ENCODE results near the gene SLC25A47.
"Not testable (repeated sequence)": the region's sequence is repeated elsewhere in the genome, so short reads cannot be mapped to it uniquely, and the experiment has no call there.

Gene SLC25A47

DNA sequence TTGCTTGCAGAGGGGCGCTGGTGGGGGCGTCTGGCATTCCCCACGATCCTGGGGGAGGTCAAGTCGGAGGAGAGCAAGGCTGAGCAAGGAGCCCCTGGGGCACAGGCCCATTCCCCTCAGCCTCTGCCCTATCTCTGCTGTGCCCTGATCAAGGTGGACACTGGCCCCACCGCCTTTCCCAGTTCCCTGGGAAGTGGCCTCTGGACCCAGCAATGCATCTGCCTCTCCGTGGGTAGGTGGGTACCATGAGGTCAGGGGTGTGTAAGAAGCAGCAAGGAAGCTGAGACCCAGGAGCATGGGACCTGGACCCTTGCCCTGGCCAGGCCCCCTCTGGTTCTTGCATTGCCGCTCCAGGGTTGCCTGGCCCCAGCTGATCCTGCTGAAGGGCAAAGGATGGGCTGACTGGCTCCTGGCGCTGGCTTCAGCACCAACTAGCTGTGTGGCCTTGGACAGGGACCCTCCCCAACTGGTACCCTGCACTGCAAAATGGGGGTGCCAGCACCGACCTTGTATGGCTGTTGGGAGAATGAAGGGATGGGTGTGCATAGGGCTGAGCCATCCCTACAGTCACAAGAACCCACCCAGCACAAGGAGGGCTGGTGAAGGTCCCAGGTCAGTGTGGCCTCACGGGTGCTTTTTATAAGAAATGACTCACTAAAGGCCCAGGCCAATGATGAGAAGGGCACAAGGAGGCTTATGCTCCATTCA, 36.5 kb upstream of the SLC25A47 start:
- H3F3A ChIP-seq (ENCODE audit: low read depth), result no peaks in the 10 kb centered on the region
- H4K20me1 ChIP-seq (ENCODE audit: insufficient read depth, low read length, poor library complexity, severe bottlenecking), result peaks cover 18% of the 10 kb centered on the region
- no peaks in the 10 kb centered on the region for H3K27me3 ChIP-seq (ENCODE audit: insufficient read depth, low read length, poor library complexity, severe bottlenecking)
- no peak overlapping the region for H2AFZ ChIP-seq (ENCODE audit: low read length)
- no peak overlapping the region for H3K4me2 ChIP-seq (ENCODE audit: low read depth, low read length, poor library complexity, severe bottlenecking)
- H3K4me3 ChIP-seq (ENCODE audit: low read length, poor library complexity, severe bottlenecking), result no peak overlapping the region
- no peaks in the 10 kb centered on the region for H3K9me2 ChIP-seq (replicated peaks; ENCODE audit: low read depth, low read length)
- H3K36me3 ChIP-seq (ENCODE audit: insufficient read depth, low read length), result peaks cover 23% of the 10 kb centered on the region; the same call in 1 of the 2 replicates
- TF ChIP-seq, protein P1, sequence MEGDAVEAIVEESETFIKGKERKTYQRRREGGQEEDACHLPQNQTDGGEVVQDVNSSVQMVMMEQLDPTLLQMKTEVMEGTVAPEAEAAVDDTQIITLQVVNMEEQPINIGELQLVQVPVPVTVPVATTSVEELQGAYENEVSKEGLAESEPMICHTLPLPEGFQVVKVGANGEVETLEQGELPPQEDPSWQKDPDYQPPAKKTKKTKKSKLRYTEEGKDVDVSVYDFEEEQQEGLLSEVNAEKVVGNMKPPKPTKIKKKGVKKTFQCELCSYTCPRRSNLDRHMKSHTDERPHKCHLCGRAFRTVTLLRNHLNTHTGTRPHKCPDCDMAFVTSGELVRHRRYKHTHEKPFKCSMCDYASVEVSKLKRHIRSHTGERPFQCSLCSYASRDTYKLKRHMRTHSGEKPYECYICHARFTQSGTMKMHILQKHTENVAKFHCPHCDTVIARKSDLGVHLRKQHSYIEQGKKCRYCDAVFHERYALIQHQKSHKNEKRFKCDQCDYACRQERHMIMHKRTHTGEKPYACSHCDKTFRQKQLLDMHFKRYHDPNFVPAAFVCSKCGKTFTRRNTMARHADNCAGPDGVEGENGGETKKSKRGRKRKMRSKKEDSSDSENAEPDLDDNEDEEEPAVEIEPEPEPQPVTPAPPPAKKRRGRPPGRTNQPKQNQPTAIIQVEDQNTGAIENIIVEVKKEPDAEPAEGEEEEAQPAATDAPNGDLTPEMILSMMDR (conservative IDR thresholded peaks at IDR 0.05; ENCODE audit: low read length), result no peak
- no peak for TF ChIP-seq EZH2phosphoT487 (IDR thresholded peaks at IDR 0.05; ENCODE audit: borderline replicate concordance)
- H3K9me3 ChIP-seq (ENCODE audit: insufficient read depth, low read depth, low read length), result no peaks in the 10 kb centered on the region
- H3K4me1 ChIP-seq (ENCODE audit: insufficient read depth, low read length, poor library complexity, severe bottlenecking), result no peaks in the 10 kb centered on the region
- H3K79me2 ChIP-seq (ENCODE audit: insufficient read depth, low read length), result peaks cover 14% of the 10 kb centered on the region; the same call in 1 of the 2 replicates
- no peak overlapping the region for H3K9ac ChIP-seq (ENCODE audit: low read depth, low read length, poor library complexity, severe bottlenecking)

DNA sequence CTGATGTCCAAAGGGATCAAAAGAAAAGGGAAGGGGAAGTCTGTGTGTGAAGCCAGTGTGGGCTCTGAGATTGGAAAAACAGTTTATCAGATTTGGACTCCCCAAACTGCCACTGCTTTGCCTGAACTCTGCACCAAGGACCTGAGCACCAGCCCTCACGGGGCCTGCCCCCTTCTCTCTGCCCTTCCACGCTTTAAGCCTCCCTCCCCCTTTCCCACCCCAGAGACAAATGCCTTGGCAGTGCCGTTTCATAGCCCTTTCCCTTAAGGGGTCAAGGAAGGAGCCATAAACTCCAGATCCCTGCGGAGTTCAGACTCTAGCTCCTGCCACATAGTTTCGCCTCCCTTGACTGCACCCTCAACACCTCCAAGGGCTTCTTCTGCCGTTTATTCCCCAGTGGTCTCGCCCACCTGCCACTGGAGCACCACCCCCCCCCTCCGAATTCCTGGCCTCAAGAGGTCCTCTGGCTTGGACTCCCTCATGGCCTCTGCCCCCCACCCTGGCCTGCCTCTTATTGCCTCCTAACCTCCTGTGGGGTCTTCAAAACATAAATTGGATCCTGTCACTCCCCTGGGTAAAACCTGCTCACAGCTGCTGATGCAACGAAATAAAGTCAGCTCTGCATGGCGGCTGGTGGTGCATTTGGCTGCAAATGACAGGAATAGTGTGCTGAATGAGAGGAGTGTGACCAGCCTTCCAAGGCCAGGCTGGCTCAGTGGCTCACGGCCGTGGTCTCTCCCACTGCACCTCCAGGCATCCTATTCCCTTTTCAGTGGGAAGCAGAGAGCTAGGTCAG, 35.7 kb upstream of the SLC25A47 start:
- Histone ChIP-seq H2AFZ (ENCODE audit: low read length) (no peak overlapping the region), H3K9me3 (ENCODE audit: insufficient read depth, low read depth, low read length) (no peaks in the 10 kb centered on the region), H3K27me3 (ENCODE audit: insufficient read depth, low read length, poor library complexity, severe bottlenecking) (no peaks in the 10 kb centered on the region), H3K4me1 (ENCODE audit: insufficient read depth, low read length, poor library complexity, severe bottlenecking) (no peaks in the 10 kb centered on the region), H4K20me1 (ENCODE audit: insufficient read depth, low read length, poor library complexity, severe bottlenecking) (peaks cover 11% of the 10 kb centered on the region), H3K9me2 (replicated peaks; ENCODE audit: low read depth, low read length) (no peaks in the 10 kb centered on the region), H3K4me2 (ENCODE audit: low read depth, low read length, poor library complexity, severe bottlenecking) (no peak overlapping the region), H3K79me2 (ENCODE audit: insufficient read depth, low read length) (peaks cover 6% of the 10 kb centered on the region; the same call in 1 of the 2 replicates), H3K4me3 (ENCODE audit: low read length, poor library complexity, severe bottlenecking) (no peak overlapping the region), H3K36me3 (ENCODE audit: insufficient read depth, low read length) (peaks cover 24% of the 10 kb centered on the region; the same call in 1 of the 2 replicates), H3K9ac (ENCODE audit: low read depth, low read length, poor library complexity, severe bottlenecking) (no peak overlapping the region), H3F3A (ENCODE audit: low read depth) (no peaks in the 10 kb centered on the region)
- TF ChIP-seq EZH2phosphoT487 (IDR thresholded peaks at IDR 0.05; ENCODE audit: borderline replicate concordance), result no peak
- TF ChIP-seq, protein P1 (conservative IDR thresholded peaks at IDR 0.05; ENCODE audit: low read length), result no peak

DNA sequence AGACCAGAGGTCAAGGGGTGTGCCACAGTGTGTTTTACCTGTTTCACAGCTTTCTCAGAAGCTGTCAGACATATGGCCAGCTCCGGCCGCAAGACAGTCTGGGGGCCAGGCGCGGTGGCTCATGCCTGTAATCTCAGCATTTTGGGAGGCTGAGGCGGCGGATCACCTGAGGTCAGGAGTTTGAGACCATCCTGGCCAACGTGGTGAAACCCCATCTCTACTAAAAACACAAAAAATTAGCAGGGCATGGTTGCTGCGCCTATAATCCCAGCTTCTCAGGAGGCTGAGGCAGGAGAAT, 35.2 kb upstream of the SLC25A47 start:
- not testable (repeated sequence) for H3K27me3 ChIP-seq (ENCODE audit: insufficient read depth, low read length, poor library complexity, severe bottlenecking); H3K9me2 ChIP-seq (replicated peaks; ENCODE audit: low read depth, low read length); H3K9me3 ChIP-seq (ENCODE audit: insufficient read depth, low read depth, low read length); H3K4me3 ChIP-seq (ENCODE audit: low read length, poor library complexity, severe bottlenecking); H2AFZ ChIP-seq (ENCODE audit: low read length); H3K4me2 ChIP-seq (ENCODE audit: low read depth, low read length, poor library complexity, severe bottlenecking); H3K79me2 ChIP-seq (ENCODE audit: insufficient read depth, low read length); H3K4me1 ChIP-seq (ENCODE audit: insufficient read depth, low read length, poor library complexity, severe bottlenecking); H4K20me1 ChIP-seq (ENCODE audit: insufficient read depth, low read length, poor library complexity, severe bottlenecking); H3F3A ChIP-seq (ENCODE audit: low read depth); H3K9ac ChIP-seq (ENCODE audit: low read depth, low read length, poor library complexity, severe bottlenecking)
- peaks cover 27% of the 10 kb centered on the region; the same call in 1 of the 2 replicates for H3K36me3 ChIP-seq (ENCODE audit: insufficient read depth, low read length)
